Fibroblast of skin of scalp (primary cell): ENCODE results near the gene PRDM11.

Experiments used
- DNase-seq: peaks from one replicate; pipeline ENCODE4 v3.0.0-alpha.2; 2013

PRDM11 gene

DNA sequence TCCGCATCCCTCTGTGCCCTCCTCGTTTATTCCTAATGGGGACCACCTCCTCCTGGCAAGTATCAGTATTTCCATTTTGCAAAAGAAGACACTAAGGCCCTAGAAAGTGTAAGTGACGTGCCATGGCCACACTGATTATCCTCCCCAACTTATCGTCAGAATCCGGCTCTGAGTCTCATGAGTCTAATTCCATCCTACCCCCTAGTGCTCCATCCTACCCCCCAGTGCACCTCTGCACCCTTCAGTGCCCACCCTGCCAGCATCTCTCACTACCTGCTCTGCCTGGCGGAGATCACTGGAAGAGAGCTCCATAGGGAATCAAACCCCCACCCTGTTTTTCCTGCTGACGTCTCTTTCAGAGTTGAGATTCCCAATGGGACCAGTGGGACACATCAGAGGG is 31.8 kb downstream of the PRDM11 start:
- no peak for DNase-seq

GRCh38 chr11:45178890-45179671 is 32.6 kb downstream of the PRDM11 start:
- DNase-seq: peak; percentile 60

GRCh38 chr11:45179686-45180178 is 33.3 kb downstream of the PRDM11 start:
- DNase-seq: no peak

DNA sequence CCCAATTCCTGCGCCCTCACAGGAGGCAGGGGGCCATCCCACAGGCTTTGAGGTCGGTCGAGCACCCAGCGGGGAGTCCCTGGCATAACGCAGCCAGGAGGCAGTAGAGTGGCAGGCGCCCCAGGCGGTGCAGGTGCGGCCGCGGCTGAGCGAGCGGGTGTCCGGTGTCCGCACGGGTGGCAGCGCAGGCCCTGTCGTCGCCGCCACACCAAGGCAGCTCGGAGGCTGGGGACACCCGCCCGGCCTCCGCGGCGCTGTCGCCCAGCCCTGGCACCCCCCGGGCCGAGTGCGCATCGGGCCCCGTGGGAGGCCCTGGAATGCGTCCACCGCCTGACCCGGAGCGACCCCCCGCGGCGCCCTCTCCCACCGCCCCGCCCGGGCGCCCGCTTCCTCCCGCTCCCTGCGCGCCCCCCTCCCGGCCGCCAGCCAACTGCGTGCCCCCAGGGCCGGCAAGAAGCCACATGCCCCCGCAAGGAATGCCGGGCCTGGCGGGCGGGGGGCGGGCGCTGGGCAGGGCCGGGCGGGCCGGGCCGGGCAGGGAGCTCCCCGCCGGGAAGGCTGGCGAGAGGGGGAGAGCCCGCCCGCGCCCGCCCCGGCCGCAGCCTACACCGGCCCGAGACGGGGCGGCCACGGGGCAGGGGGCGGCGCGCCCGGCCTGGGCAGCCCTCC is 33.9 kb downstream of the PRDM11 start:
- DNase-seq: peak; percentile 68

- DNase-seq: peak; percentile 73
Measured at GRCh38 chr11:45180848-45181192, 34.4 kb downstream of the PRDM11 start.

GRCh38 chr11:45181193-45181888 is 34.9 kb downstream of the PRDM11 start:
- DNase-seq: no peak

- no peak for DNase-seq
Measured at GRCh38 chr11:45181889-45182550, 35.6 kb downstream of the PRDM11 start.

DNA sequence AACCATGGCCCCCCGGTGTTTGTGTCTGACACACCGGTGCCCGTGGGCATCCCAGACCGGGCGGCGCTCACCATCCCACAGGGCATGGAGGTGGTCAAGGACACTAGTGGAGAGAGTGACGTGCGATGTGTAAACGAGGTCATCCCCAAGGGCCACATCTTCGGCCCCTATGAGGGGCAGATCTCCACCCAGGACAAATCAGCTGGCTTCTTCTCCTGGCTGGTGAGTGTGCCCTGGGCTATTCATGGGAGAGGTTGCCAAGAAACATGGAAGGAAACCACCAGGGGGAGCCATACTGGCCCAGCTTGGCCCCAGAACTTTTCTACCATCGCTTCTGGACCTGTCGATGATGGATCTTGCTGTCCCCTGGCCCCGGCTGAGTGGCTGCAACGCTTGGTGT is 36.5 kb downstream of the PRDM11 start:
- peak; percentile 23 for DNase-seq

GRCh38 chr11:45184640-45185039 is 38.2 kb downstream of the PRDM11 start:
- no peak for DNase-seq

DNA sequence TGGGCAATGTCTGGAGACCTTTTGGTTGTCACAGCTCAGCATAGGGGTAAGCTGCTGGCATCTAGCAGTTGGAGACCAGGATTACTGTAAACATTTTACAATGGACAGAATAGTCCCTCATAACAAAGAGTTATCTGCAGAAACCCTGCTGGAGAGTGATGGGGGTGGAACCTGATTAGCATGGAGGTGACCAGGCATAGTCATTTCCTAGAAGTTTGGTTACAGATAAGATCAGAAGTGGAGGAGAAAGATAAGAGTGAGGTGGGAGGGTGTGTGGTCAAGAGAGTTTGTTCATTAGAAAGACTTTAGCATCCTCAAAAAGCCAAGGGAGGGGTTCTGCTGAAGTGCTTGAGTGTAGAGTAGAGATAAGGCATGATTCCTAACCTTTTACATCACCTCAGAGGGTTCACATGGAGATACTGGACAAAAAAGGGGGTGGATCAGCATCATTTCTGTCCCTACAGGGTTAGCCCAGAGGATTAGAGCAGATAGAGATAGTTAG is 38.8 kb downstream of the PRDM11 start:
- no peak for DNase-seq

DNA sequence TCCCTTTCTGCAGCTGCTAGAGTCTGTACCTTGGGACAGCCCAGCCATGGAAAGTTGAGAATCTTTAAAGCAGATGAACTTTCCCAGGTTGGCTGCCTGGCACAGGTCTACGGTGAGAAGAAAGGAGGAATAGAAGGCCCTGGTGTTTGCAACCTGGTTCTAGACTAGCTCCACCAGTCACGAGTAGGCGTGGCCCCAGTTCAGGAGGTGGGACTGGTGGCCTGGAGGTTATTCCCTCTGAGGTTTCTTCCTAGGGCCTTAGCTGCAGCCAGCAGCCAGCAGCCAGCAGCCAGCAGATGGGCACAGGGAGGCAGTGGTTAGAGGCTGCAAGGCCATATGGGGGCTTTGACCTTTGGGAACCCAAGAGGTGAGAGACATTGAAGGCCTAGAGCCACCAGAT is 40.9 kb downstream of the PRDM11 start:
- DNase-seq: no peak

- no peak for DNase-seq
Measured at GRCh38 chr11:45188127-45188526, 41.7 kb downstream of the PRDM11 start.

DNA sequence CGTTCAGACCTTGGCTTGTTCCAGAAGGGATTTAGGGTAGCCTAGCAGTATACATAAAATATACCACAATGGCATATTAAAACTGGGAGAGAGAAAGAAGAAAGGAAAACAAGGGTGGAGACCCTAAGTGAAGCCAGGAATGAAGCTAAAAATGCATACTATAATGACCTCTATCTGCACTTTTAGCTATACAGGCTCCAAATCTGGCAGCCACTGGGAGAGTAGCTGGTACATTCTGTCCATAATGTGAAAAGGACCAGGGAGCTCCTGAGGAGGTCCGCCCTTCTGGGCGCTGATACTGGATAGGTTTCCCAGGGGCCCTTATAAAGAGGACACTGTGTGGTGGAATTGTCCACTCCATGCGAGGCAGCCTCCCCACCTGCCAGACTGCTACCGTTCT is 42.8 kb downstream of the PRDM11 start:
- DNase-seq: no peak

DNA sequence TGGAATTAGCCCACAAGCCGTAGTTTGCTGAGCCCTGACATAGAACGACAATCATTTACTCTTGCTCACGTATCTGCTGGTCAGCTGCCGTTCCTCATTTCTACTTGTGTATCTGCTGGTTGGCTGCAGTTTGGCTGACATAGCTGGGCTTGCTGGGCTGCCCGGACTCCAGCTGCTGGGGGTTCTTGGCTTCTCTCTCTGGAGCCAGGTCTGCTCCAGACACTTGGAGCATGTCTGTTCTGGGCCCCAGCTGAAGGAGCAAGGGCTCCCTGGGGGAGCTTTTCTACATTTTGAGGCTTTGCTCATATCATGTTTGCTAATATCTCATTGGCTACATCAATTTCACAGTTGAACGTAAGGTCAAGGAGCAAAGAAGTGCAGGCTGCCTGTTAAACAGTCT is 47.3 kb downstream of the PRDM11 start:
- DNase-seq: no peak

DNA sequence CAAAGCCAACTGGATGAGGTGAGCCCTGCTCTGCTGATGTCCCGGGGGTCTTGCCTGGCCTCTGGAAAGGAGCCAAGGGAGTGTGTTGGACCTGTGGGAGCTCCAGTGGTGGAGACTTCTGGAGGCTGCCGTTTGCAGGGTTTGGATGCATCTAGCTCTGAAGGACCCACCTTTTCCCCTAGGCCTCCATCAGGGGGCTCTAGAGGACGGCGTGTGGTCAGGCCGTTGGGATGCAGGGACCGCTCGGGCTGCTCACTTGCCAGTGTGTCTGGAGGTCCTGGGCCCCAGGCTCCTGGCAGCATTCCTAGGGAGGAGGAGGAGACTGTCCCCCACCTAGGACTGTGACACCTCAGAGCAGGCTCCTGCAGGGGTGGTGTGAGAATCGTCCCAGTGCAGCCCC is 58.3 kb downstream of the PRDM11 start:
- DNase-seq: no peak

GRCh38 chr11:45205978-45206377 is 59.5 kb downstream of the PRDM11 start:
- DNase-seq: no peak

DNA sequence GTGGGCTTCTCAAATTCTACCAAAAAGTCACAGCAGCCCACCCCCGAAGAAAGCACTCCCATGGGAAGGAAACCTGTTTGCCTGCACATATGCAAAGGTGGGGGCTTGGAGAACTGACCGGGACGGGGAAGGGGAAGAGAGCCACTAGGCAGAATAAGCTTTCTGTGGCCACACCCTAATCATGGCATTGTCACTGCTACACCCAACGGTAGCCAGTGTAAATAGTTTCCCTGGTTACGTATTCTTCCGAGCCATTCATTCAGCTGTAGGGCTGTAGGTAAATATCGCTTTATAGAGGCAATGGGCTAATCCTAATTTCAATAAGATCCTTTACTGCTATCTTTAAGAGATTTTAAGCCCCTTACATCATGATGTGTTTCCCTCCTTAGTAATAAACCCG is 61.7 kb downstream of the PRDM11 start:
- DNase-seq: no peak

DNA sequence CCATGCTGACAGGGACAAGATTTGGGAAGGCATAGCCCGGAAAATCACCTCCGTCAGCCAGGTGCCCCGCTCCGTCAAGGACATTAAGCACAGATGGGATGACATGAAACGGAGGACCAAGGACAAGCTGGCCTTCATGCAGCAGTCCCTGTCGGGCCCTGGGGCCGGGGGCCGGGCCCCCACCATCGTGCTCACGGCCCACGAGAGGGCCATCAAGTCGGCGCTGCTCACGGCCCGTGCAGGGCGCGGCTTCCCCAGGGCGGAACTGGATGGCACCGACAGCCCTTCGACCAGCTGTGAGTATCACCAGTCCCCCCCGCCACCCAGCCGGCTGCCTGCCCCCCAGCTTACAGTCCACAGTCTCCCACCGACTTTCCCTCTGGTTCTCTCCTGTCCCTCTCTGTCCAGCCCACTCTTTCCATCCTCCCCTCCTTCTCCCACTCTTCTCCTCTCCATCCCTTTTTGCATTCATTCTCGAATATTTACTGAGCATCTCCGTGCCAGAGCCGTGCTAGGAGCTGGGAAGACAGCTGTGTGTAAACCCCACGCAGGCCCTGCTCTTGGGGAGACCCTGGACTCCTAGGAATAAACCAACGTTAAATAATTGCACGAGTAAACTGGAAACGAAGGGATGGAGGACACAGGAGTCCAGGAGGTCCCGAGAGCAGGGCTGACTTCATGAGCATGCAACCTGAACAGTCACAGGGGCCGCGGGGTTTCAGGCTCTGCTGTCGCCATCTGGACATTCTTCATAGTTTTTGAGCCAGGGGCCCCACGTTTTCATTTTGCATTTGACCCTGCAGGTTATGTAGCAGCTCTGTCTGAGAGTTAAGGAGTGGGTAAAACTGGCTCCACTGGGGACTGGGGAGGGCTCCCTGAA is 62.8 kb downstream of the PRDM11 start:
- DNase-seq: peak; percentile 3

DNA sequence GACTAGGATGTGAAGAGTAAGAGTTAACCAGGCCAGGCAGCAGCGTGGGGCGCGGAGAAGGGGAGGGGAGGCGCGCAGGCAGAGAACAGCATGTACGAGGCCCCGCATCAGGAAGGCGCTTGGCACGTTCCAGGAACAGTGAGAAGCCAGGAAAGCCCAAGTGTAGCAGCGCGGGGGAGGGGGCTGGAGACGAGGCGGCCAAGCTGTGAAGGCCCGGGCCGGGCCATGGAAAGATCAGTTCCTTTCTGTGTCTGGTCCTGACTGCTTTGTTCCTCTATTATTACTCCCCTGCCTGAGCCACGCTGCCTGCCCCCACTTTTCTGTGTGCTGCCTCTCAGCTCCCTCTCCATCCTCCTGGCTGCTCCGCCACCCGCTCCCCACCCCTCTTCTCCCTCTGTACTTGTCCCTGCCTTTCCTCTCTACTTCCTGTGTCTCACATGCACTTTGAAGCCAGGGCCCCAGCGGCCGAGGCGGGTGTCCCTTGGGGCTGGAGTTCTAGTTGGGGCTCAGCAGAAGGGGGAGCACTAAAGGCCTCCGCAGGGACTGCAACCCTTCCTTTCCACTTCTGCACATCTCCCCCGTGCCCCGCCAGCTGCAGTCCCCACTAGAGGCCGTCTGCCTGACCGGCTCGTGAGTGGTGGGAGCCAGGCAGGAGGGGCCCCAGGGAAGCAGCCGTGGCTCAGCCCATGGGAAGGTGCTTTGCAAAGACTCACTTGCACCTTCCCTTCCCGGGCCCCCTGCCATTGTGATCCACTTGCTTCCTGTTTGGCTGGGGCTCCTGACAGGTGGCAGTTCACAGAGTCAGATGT is 63.7 kb downstream of the PRDM11 start:
- peak; percentile 38 for DNase-seq

DNA sequence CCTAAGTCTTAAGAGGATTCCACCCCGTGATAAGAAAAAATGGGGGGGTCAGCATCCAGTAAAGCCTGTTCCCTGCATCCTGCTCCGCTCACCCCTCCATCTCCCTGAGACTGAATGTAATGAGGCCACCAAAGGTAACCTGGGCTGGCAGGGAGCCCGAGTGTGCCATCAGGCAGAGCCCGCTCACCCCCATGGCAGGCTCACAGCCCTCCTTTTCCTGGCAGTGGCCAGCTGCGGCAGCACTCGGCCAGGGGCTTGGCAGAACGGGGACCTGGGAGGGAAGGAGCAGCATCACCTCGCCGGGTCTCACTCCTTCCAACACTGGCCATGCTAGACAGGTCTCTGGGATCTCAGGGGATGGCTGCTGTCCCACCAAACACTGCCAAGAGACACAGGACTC is 64.4 kb downstream of the PRDM11 start:
- no peak for DNase-seq

- DNase-seq: no peak
Measured at GRCh38 chr11:45211732-45212131, 65.3 kb downstream of the PRDM11 start.
